Lower leg skin (tissue), 4 donors: ENCODE measurements around the gene DAB1. TPM values are rescaled to one million over a fixed set of nuclear protein-coding genes. Genes with fewer than 3 reads are reported as not detected.

Experiments used
- DNase-seq, 2 donors: peaks; one replicate each; pipeline ENCODE4 v3.0.0-alpha.2; 2019; ENCODE audit warnings: low spot score in 2 of 2
- H3K4me3 ChIP-seq: fragments of 200-600 bp; sonication (generic); 2 replicates; pipeline ENCODE4 v1.5.1; 2017; ENCODE audit warnings: mild to moderate bottlenecking, low read depth; ENCODE audit not compliant: poor library complexity, severe bottlenecking
- POLR2A ChIP-seq, 2 donors: fragments of 450-650 bp; IDR thresholded peaks; one replicate each; pipeline ENCODE4 v1.6.1; 2016 to 2017; ENCODE audit warnings: antibody characterized with exemption in 2 of 2, mild to moderate bottlenecking in 1 of 2, moderate library complexity in 1 of 2
- WGBS, 2 donors: methylation state at CpG; one replicate each; pipeline ENCODE4 v1.1.5; 2018; 5-methylcytosine and 5-hydroxymethylcytosine counted together
- intact Hi-C: fragments of 100-400 bp; cut with DNase I; formaldehyde crosslinking; loops from one replicate; pipeline ENCODE4 v1.15.0; 2023; ENCODE audit warnings: low total_unique reads
- total RNA-seq, 4 donors: library from RNA; depleted of rRNA; stranded (reverse); fragments of >200 nt; gene quantifications; one replicate each; pipeline ENCODE4 v1.1.0, GENCODE V29; 2016
- TF ChIP-seq, protein P1 (sequence below), 3 donors: fragments of 450-650 bp; IDR thresholded peaks; one replicate each; pipeline ENCODE4 v1.5.1; 2016; ENCODE audit warnings: antibody characterized with exemption in 3 of 3, mild to moderate bottlenecking in 3 of 3, moderate library complexity in 2 of 3

The DAB1 gene
- total RNA-seq, 4 donors from 2014 or later, result 0.58 TPM; not detected in 3

DNA sequence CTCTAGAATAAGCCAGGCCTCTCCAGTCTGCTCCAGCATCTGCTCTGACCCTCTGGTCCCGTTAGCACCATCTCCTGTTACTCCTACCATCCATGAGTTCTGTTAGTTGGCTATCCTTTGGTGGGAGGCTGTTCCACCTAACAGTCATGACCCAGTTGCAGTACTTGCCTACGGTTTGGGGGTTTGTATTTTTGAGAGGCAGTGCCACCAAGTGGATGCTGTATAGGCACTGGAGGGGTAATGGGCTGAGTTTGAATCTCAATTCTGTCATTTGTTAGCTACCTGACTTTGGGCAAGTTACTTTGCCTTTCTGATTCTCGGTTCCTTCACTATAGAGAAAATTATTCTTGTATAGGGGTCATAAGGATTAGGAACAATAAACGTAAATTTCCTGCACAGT, 445.9 kb downstream of the DAB1 start:
- TF ChIP-seq, protein P1, sequence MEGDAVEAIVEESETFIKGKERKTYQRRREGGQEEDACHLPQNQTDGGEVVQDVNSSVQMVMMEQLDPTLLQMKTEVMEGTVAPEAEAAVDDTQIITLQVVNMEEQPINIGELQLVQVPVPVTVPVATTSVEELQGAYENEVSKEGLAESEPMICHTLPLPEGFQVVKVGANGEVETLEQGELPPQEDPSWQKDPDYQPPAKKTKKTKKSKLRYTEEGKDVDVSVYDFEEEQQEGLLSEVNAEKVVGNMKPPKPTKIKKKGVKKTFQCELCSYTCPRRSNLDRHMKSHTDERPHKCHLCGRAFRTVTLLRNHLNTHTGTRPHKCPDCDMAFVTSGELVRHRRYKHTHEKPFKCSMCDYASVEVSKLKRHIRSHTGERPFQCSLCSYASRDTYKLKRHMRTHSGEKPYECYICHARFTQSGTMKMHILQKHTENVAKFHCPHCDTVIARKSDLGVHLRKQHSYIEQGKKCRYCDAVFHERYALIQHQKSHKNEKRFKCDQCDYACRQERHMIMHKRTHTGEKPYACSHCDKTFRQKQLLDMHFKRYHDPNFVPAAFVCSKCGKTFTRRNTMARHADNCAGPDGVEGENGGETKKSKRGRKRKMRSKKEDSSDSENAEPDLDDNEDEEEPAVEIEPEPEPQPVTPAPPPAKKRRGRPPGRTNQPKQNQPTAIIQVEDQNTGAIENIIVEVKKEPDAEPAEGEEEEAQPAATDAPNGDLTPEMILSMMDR (IDR thresholded peaks at IDR 0.05), result no peak
- no peak for TF ChIP-seq POLR2A (IDR thresholded peaks at IDR 0.05)
- WGBS, 2 donors, result 68 to 78% methylated on average over 4 of the region's 4 CpGs
- intact Hi-C loops, result no loop called here
- no peak overlapping the region for H3K4me3 ChIP-seq
- DNase-seq, result no peak

DNA sequence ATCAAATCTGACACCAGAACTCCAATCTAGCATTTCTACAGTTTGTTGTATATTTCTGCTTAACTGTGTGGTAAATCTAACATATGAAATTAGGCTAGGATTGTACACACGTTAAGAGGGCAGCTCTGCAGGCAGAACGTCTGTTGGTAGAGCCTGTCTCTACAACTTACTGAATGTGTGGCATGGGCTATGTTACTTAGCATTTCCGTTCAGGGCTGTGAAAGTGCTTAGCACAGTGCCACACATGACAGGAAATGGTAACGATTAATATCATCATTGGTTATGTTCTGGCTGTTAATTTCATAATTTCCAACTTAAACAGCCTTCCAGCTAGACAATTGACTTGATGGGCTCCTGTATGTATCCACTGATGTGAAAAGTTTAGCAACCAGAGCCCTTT, 448.4 kb downstream of the DAB1 start:
- TF ChIP-seq, protein P1 (IDR thresholded peaks at IDR 0.05), result no peak
- TF ChIP-seq POLR2A (IDR thresholded peaks at IDR 0.05), result no peak
- no peak overlapping the region for H3K4me3 ChIP-seq
- intact Hi-C loops, result no loop called here
- 72 to 79% methylated on average over 4 of the region's 4 CpGs for WGBS, 2 donors
- DNase-seq, result no peak

DNA sequence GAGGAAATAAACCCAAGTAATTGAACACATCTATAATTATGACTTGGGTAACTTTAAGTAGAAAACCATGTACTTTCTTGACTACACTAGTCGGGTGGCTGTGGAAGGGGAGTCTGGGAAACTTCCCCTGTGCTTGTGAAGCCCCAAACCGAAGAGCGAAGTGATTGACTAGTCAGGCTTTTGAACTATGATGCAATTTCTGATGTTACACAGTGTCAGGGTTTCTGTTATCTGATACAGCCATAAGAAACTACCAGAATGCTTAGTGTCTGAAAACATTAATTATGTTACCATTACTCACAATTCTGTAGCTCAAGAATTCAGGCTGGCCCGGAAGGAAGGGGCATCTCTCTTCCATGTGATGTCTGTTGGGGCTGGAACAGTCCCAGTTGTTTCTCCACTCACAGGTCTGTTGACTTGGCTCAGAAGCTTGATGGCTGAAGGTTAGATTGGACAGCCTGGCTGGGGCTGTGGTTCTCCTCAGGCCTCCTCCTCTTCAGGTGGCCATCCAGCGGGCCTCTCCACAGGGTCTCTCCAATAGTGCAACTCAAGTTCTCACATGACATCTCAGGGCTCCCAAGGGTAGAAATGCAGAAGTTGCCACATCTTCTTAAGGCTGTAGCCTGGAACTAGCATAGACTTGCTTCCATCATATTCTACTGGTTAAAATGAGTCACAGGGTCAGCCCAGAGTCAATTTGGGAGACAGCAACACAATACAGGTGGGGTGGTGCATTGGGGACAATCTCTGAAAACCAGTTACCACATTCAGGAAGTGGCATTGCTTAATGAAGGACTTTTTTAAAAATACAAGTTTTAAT, 449.7 kb downstream of the DAB1 start:
- TF ChIP-seq POLR2A (IDR thresholded peaks at IDR 0.05), result no peak
- TF ChIP-seq, protein P1 (IDR thresholded peaks at IDR 0.05), result no peak
- no peak overlapping the region for H3K4me3 ChIP-seq
- intact Hi-C loops, result no loop called here
- DNase-seq, result no peak
- 74 to 84% methylated on average over 4 to 5 of the region's 5 CpGs for WGBS, 2 donors

DNA sequence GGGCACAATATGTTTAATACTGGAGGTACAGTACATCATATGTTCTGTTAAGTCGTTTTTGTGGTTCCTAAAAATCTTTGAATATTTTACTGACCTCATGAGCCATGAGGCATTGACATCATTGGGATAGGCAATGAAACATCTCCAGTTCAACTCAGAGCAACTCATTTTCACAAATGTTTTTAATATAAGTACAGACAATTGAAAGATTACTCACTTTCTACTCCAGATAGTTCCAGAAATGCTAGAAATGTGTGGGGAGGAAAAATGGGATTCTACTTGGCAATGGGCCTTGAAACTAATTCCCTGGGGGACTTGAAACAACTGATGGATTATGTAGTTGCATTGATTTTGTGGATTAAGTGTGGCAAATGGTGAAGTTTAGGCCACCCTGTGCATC, 450.9 kb downstream of the DAB1 start:
- no peak for DNase-seq
- 31 to 38% methylated on average over 1 of the region's 1 CpG for WGBS, 2 donors
- H3K4me3 ChIP-seq, result no peak overlapping the region
- intact Hi-C loops, result no loop called here
- TF ChIP-seq POLR2A (IDR thresholded peaks at IDR 0.05), result no peak
- TF ChIP-seq, protein P1 (IDR thresholded peaks at IDR 0.05), result no peak

DNA sequence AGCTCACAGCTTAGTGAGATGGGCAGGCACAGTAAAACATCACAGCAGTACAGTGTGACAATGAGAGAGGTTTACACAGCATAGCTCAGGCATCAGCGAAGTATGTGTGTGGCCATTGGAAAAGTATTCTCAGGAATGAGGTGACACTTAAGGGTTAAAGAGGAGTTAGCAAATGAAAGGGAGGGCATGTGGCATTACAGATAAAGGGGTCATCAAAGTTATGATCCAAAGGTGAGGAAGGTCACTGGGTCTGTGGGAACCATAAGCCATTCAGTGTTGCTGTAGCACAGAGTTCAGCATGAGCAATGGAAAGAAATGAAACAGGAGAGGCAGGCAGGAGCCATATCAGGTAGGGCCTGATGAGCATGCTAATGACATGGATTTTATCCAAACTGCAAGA, 453.6 kb downstream of the DAB1 start:
- WGBS, 2 donors, result 88 to 100% methylated on average over 1 of the region's 1 CpG
- intact Hi-C loops, result no loop called here
- H3K4me3 ChIP-seq, result no peak overlapping the region
- no peak for DNase-seq
- TF ChIP-seq, protein P1 (IDR thresholded peaks at IDR 0.05), result no peak
- no peak for TF ChIP-seq POLR2A (IDR thresholded peaks at IDR 0.05)
